K562 (cell line): ENCODE data around the gene G6PC1. TPM values are rescaled to one million over a fixed set of nuclear protein-coding genes. Genes with fewer than 3 reads are reported as not detected.

ENCODE experiments used
- ATAC-seq: fragments of 200-7000 bp; cut with Tn5 transposase; 3 replicates; pipeline ENCODE4 v1.9.1; 2020; ENCODE audit warnings: moderate library complexity
- BruUV-seq: library from RNA; stranded (reverse); fragments of 400-500 nt; replicated peaks from 2 replicates; lab custom pipeline; 2021; lab: Mats Ljungman, UMichigan
- CTCF ChIA-PET: fragments of 300-600 bp; formaldehyde crosslinking; extraction: SDS; loops from one replicate; lab custom pipeline; 2021; ENCODE audit warnings: low intra/inter-chr PET ratio; lab: Yijun Ruan, JAX
- POLR2A ChIA-PET: fragments of 300-600, 350-650 bp; sonication (Branson Sonifier 250); formaldehyde crosslinking; extraction: SDS; loops from one replicate; lab custom pipeline; 2021; ENCODE audit warnings: antibody characterized with exemption, inconsistent platforms; lab: Yijun Ruan, JAX
- DNase-seq, 4 experiments: peaks; one replicate each; pipeline versions ENCODE4 v3.0.0 to v3.0.0-alpha.2; 2011 to 2018; ENCODE audit warnings: low spot score in 3 of 4, mixed read lengths in 3 of 4; ENCODE audit errors: extremely low read depth in 1 of 4
- FAIRE-seq: peaks from 2 replicates; lab custom pipeline; 2011; peaks lifted over from hg19 to GRCh38; lab: Jason Lieb, UNC
- H2AFZ ChIP-seq: 2 replicates; pipeline ENCODE4 v1.6.0; 2011; ENCODE audit warnings: low read depth, low read length, control low read depth, inconsistent platforms
- H3K27ac ChIP-seq: fragments of 200-600 bp; 3 replicates; pipeline ENCODE4 v1.8.0; 2011; ENCODE audit warnings: low read depth, mild to moderate bottlenecking, control low read depth, inconsistent platforms, low read length, moderate library complexity, mixed read lengths; ENCODE audit errors: extremely low read depth
- H3K27me3 ChIP-seq, 2 experiments: fragments of 300-600 bp in 1 of 2; 2 replicates in 1 of 2; 3 replicates in 1 of 2; pipeline versions ENCODE4 v1.6.0 to v1.8.0; 2011; ENCODE audit warnings: inconsistent platforms in 2 of 2, low read length in 2 of 2, mild to moderate bottlenecking in 1 of 2, mixed read lengths in 1 of 2, moderate library complexity in 1 of 2; ENCODE audit not compliant: control insufficient read depth in 2 of 2, insufficient read depth in 2 of 2
- H3K36me3 ChIP-seq: fragments of 300-600 bp; 3 replicates; pipeline ENCODE4 v1.8.0; 2011; ENCODE audit warnings: mild to moderate bottlenecking, low read length, inconsistent platforms; ENCODE audit not compliant: control insufficient read depth, insufficient read depth
- H3K4me1 ChIP-seq, 2 experiments: fragments of 200-600 bp in 1 of 2; replicated peaks in 1 of 2; 2 replicates in 1 of 2; 3 replicates in 1 of 2; pipeline versions ENCODE4 v1.5.1 to v1.8.0; 2011; ENCODE audit warnings: inconsistent platforms in 2 of 2, low read length in 2 of 2, mild to moderate bottlenecking in 1 of 2, mixed read lengths in 1 of 2, moderate library complexity in 1 of 2; ENCODE audit not compliant: control insufficient read depth in 2 of 2, insufficient read depth in 2 of 2
- H3K4me2 ChIP-seq: 2 replicates; pipeline ENCODE4 v1.6.1; 2011; ENCODE audit warnings: low read length, control low read depth, inconsistent platforms, mixed read lengths; ENCODE audit not compliant: insufficient read depth
- H3K4me3 ChIP-seq: fragments of 200-600 bp; sonication (generic), shearing (Covaris generic); 2 replicates; pipeline ENCODE4 v1.5.1; 2016; ENCODE audit warnings: control low read depth, inconsistent platforms
- H3K79me2 ChIP-seq: fragments of 200-600 bp; 3 replicates; pipeline ENCODE4 v1.8.0; 2011; ENCODE audit warnings: low read length, inconsistent platforms; ENCODE audit not compliant: control insufficient read depth, insufficient read depth
- H3K9ac ChIP-seq, 2 experiments: 2 replicates each; pipeline versions ENCODE4 v1.6.0 to v1.6.1; 2011; ENCODE audit warnings: low read depth in 2 of 2, low read length in 2 of 2, control low read depth in 1 of 2, inconsistent platforms in 1 of 2, mild to moderate bottlenecking in 1 of 2, mixed read lengths in 1 of 2; ENCODE audit not compliant: insufficient read depth in 1 of 2
- H3K9me1 ChIP-seq: one replicate; pipeline ENCODE4 v1.6.0; 2011; ENCODE audit warnings: inconsistent platforms, mild to moderate bottlenecking, low read length, moderate library complexity; ENCODE audit not compliant: control insufficient read depth, insufficient read depth
- H3K9me3 ChIP-seq: replicated peaks from 2 replicates; pipeline ENCODE4 v1.5.1; 2011; ENCODE audit warnings: low read depth, low read length, inconsistent platforms; ENCODE audit not compliant: control insufficient read depth, insufficient read depth
- H4K20me1 ChIP-seq: replicated peaks from 2 replicates; pipeline ENCODE4 v1.6.1; 2011; ENCODE audit warnings: low read length, inconsistent platforms, mixed read lengths; ENCODE audit not compliant: control insufficient read depth, insufficient read depth
- CBFB ChIP-seq: sonication (generic); formaldehyde crosslinking; IDR thresholded peaks from 2 replicates; pipeline ENCODE4 v1.4.0; 2020; ENCODE audit warnings: mild to moderate bottlenecking, missing genetic modification reagents
- CCNT2 ChIP-seq: IDR thresholded peaks from 2 replicates; pipeline ENCODE4 v1.6.1; 2011; ENCODE audit warnings: borderline replicate concordance, low read depth, mild to moderate bottlenecking, moderate library complexity, mixed read lengths, low read length; ENCODE audit not compliant: insufficient read length; ENCODE audit errors: extremely low read depth
- TEAD2 ChIP-seq: fragments of 450-650 bp; IDR thresholded peaks from 2 replicates; pipeline ENCODE4 v1.6.1; 2016; ENCODE audit warnings: missing genetic modification characterization, control low read depth, missing compliant biosample characterization
- YBX1 ChIP-seq: fragments of 450-650 bp; IDR thresholded peaks from 2 replicates; pipeline ENCODE4 v1.7.1; 2016; ENCODE audit warnings: mild to moderate bottlenecking
- ZNF124 ChIP-seq: sonication (generic); formaldehyde crosslinking; IDR thresholded peaks from 2 replicates; pipeline ENCODE4 v1.8.1; 2022; ENCODE audit warnings: missing genetic modification reagents
- WGBS: fragments of 100-300 bp; shearing (Covaris generic); methylation state at CpG from one replicate; pipeline ENCODE4 v1.1.6; 2016; ENCODE audit warnings: low coverage, mixed read lengths; ENCODE audit not compliant: insufficient coverage; ENCODE audit errors: missing lambda C conversion rate; 5-methylcytosine and 5-hydroxymethylcytosine counted together
- in situ Hi-C: fragments of 300-500 bp; cut with MboI; formaldehyde crosslinking; loops from 4 replicates; pipeline ENCODE4 v1.15.0; 2018; ENCODE audit warnings: inconsistent platforms, mixed read lengths
- intact Hi-C: fragments of 100-400 bp; cut with micrococcal nuclease; formaldehyde crosslinking; loops from 2 replicates; pipeline ENCODE4 v1.14.2; 2022
- polyA plus RNA-seq, 8 experiments: library from polyadenylated mRNA; depleted of rRNA in 4 of 8; stranded (reverse) in 5 of 8; unstranded in 3 of 8; fragments of >200 nt; fragmentation: Nextera tagmentation in 2 of 8; fragmentation: Illumina TruSeq in 1 of 8; extraction: Ambion mirVana in 2 of 8; extraction: Trizol in 1 of 8; gene quantifications; 2 replicates each; pipeline versions ENCODE4 v1.2.1 to v1.2.3, GENCODE V29; 2011 to 2014; ENCODE audit warnings: inconsistent platforms in 1 of 8, missing spikeins in 1 of 8
- total RNA-seq, 7 experiments: library from RNA; depleted of rRNA in 6 of 7; stranded (reverse); fragments of >200 nt in 6 of 7; fragmentation: Illumina TruSeq in 2 of 7; extraction: Trizol in 2 of 7; gene quantifications; 2 replicates each; pipeline versions ENCODE4 v1.2.1 to v1.2.3, GENCODE V29; 2011 to 2021; ENCODE audit warnings: low replicate concordance in 1 of 7

Gene G6PC1
- total and polyA plus RNA-seq, 9 of the 15 experiments (the other 6 are each of a cell fraction or from before 2014, with no cell fraction given) = not detected

GRCh38 chr17:42866216-42866615, 34.4 kb upstream of the G6PC1 start:
- intact Hi-C loops (no loop called here), in situ Hi-C loops (no loop called here)
- Histone ChIP-seq H3K4me3 (no peak overlapping the region), H3K27ac (no peak overlapping the region), H3K79me2 (no peaks in the 10 kb centered on the region), H3K9ac (no peak overlapping the region; a peak in 1 of 4 replicates), H3K9me3 (0 out of 2 replicates have a peak, but pooled peaks cover 1% of the 10 kb centered on the region), H4K20me1 (no peaks in the 10 kb centered on the region), H3K27me3 (peaks cover 19 to 41% of the 10 kb centered on the region in 2 experiments; a peak in 4 of 5 replicates), H3K4me1 (peaks cover 0 to 5% of the 10 kb centered on the region in 2 experiments; a peak in 1 of 5 replicates), H3K9me1 (no peaks in the 10 kb centered on the region), H3K4me2 (no peak overlapping the region), H2AFZ (no peak overlapping the region), H3K36me3 (no peaks in the 10 kb centered on the region)
- POLR2A ChIA-PET = interaction anchor here (0.5 to 2.0 kb wide), 4 partner anchors 11 to 1462 kb away, joined by 3 to 6 read pairs (median 3); no protein-coding TSS in a partner anchor
- CTCF ChIA-PET = no interaction called here
- BruUV-seq = no TSS peak
- ATAC-seq = no peak
- no peak for FAIRE-seq
- DNase-seq = no peak
- 10% methylated on average over 4 of the region's 4 CpGs for WGBS
- TF ChIP-seq CCNT2 = no peak
- TF ChIP-seq YBX1 = no peak
- no peak for TF ChIP-seq ZNF124
- TF ChIP-seq CBFB (CRISPR knock-in tag) = no peak
- no peak for TF ChIP-seq TEAD2
